Left lung (tissue), 10 donors: ENCODE data around the gene SEMA6A. TPM values are rescaled to one million over a fixed set of nuclear protein-coding genes. Genes with fewer than 3 reads are reported as not detected.
"Not testable (repeated sequence)": the region's sequence is repeated elsewhere in the genome, so short reads cannot be mapped to it uniquely, and the experiment has no call there.

Experiments
- ATAC-seq: fragments of 200-7000 bp; cut with Tn5 transposase; one replicate; pipeline ENCODE4 v1.9.1; 2020; ENCODE audit warnings: moderate library complexity
- DNase-seq, 4 donors: peaks; one replicate each; pipeline ENCODE4 v3.0.0-alpha.2; 2013 to 2020
- H3K27ac ChIP-seq, 2 donors: fragments of 200-600 bp; sonication (generic) in 1 of 2; one replicate each; pipeline versions ENCODE4 v1.5.0 to v1.8.0; 2020 to 2021
- H3K27me3 ChIP-seq, 2 donors: fragments of 200-600 bp; sonication (generic) in 1 of 2; one replicate each; pipeline versions ENCODE4 v1.5.0 to v1.8.0; 2020 to 2021
- H3K36me3 ChIP-seq, 2 donors: fragments of 200-600 bp; sonication (generic) in 1 of 2; one replicate each; pipeline versions ENCODE4 v1.5.0 to v1.8.0; 2020 to 2021
- H3K4me1 ChIP-seq, 2 donors: fragments of 200-600 bp; one replicate each; pipeline ENCODE4 v1.8.0; 2021
- H3K4me3 ChIP-seq, 2 donors: fragments of 200-600 bp; sonication (generic) in 1 of 2; one replicate each; pipeline versions ENCODE4 v1.5.0 to v1.8.0; 2020 to 2021; ENCODE audit warnings: mild to moderate bottlenecking in 1 of 2
- H3K9me3 ChIP-seq, 2 donors: fragments of 200-600 bp; sonication (generic) in 1 of 2; one replicate each; pipeline versions ENCODE4 v1.5.0 to v1.8.0; 2020 to 2021
- CTCF ChIP-seq, 2 donors: fragments of 200-600 bp; sonication (generic) in 1 of 2; IDR thresholded peaks; one replicate each; pipeline versions ENCODE4 v1.5.0 to v1.8.0; 2021; ENCODE audit warnings: antibody characterized with exemption in 2 of 2
- intact Hi-C, 2 donors: fragments of 100-400 bp; cut with DNase I; formaldehyde crosslinking; loops; one replicate each; pipeline versions ENCODE4 v1.11.2 to v1.14.2; 2022
- polyA plus RNA-seq, 6 donors: library from polyadenylated mRNA; unstranded; fragments of 120-200 nt; gene quantifications; one replicate each; pipeline ENCODE4 v1.2.1, GENCODE V29; 2013; ENCODE audit not compliant: insufficient read length in 6 of 6
- total RNA-seq, 2 donors: library from RNA; stranded (reverse); fragmentation: NEBNext Ultra II Directional; extraction: Animal tissue kit (Norgen Biotek cat#: 25700); gene quantifications; one replicate each; pipeline ENCODE4 v1.2.1, GENCODE V29; 2021
- donor health status: DM: no; HTN: yes; CAD: no.
- donor health status: DM: no; HTN: no; CAD: no.

SEMA6A gene
- total and polyA plus RNA-seq, 8 donors: 15.3 to 45.8 (median 39.6) TPM

GRCh38 chr5:116524051-116524904 lies 50.3 kb downstream of the SEMA6A start:
- Histone ChIP-seq H3K27ac (no peak overlapping the region), H3K36me3 (no peaks in the 10 kb centered on the region), H3K9me3 (no peaks in the 10 kb centered on the region), H3K27me3 (no peaks in the 10 kb centered on the region), H3K4me3 (no peak overlapping the region), H3K4me1 (peaks cover 0 to under 1% of the 10 kb centered on the region in 2 donors)
- no peak for DNase-seq
- ATAC-seq: no peak
- intact Hi-C loops: no loop called here
- no peak for TF ChIP-seq CTCF (IDR thresholded peaks at IDR 0.05)

GRCh38 chr5:116523182-116523581 lies 51.4 kb downstream of the SEMA6A start:
- H3K4me3 ChIP-seq, H3K27me3 ChIP-seq, H3K9me3 ChIP-seq, H3K27ac ChIP-seq, ATAC-seq, H3K36me3 ChIP-seq, H3K4me1 ChIP-seq, intact Hi-C loops, DNase-seq: not testable (repeated sequence)

GRCh38 chr5:116522356-116523136 lies 52.1 kb downstream of the SEMA6A start:
- no peaks in the 10 kb centered on the region for H3K9me3 ChIP-seq
- ATAC-seq: no peak
- no peak overlapping the region for H3K4me3 ChIP-seq
- intact Hi-C loops: no loop called here
- TF ChIP-seq CTCF (IDR thresholded peaks at IDR 0.05): no peak
- H3K27me3 ChIP-seq: no peaks in the 10 kb centered on the region
- H3K4me1 ChIP-seq: no peaks in the 10 kb centered on the region
- H3K36me3 ChIP-seq: no peaks in the 10 kb centered on the region
- no peak overlapping the region for H3K27ac ChIP-seq
- no peak for DNase-seq

GRCh38 chr5:116521173-116521872 lies 53.3 kb downstream of the SEMA6A start:
- Histone ChIP-seq H3K4me1 (no peaks in the 10 kb centered on the region), H3K4me3 (no peak overlapping the region), H3K36me3 (no peaks in the 10 kb centered on the region), H3K27ac (no peak overlapping the region), H3K27me3 (no peaks in the 10 kb centered on the region), H3K9me3 (no peaks in the 10 kb centered on the region)
- DNase-seq (no peak), ATAC-seq (no peak)
- intact Hi-C loops: no loop called here
- TF ChIP-seq CTCF (IDR thresholded peaks at IDR 0.05): no peak

GRCh38 chr5:116520771-116521170 lies 53.9 kb downstream of the SEMA6A start:
- Histone ChIP-seq H3K4me3 (no peak overlapping the region), H3K27me3 (no peaks in the 10 kb centered on the region), H3K27ac (no peak overlapping the region), H3K36me3 (no peaks in the 10 kb centered on the region), H3K9me3 (no peaks in the 10 kb centered on the region), H3K4me1 (peaks cover 0 to 3% of the 10 kb centered on the region in 2 donors)
- TF ChIP-seq CTCF (IDR thresholded peaks at IDR 0.05): no peak
- intact Hi-C loops: no loop called here
- no peak for DNase-seq
- ATAC-seq: no peak
